Upper lobe of right lung (tissue), 1 donor: ENCODE measurements around the gene DSCAM. TPM values are rescaled to one million over a fixed set of nuclear protein-coding genes. Genes with fewer than 3 reads are reported as not detected.
A peak's percentile ranks its signal among the peaks of the same experiment; 100 is the strongest.

Experiments
- ATAC-seq: fragments of 200-7000 bp; cut with Tn5 transposase; one replicate; pipeline ENCODE4 v1.9.1; 2020; ENCODE audit warnings: mild to moderate bottlenecking, moderate library complexity
- DNase-seq: peaks from one replicate; pipeline ENCODE4 v3.0.0-alpha.2; 2020
- H3K27ac ChIP-seq: fragments of 200-600 bp; one replicate; pipeline ENCODE4 v1.8.0; 2022
- H3K27me3 ChIP-seq: fragments of 200-600 bp; one replicate; pipeline ENCODE4 v1.8.0; 2022; ENCODE audit warnings: mild to moderate bottlenecking
- H3K36me3 ChIP-seq: fragments of 200-600 bp; one replicate; pipeline ENCODE4 v1.8.0; 2022
- H3K4me1 ChIP-seq: fragments of 200-600 bp; one replicate; pipeline ENCODE4 v1.8.0; 2022
- H3K4me3 ChIP-seq: fragments of 200-600 bp; one replicate; pipeline ENCODE4 v1.8.0; 2022; ENCODE audit warnings: mild to moderate bottlenecking
- H3K9me3 ChIP-seq: fragments of 200-600 bp; one replicate; pipeline ENCODE4 v1.8.0; 2022
- intact Hi-C: fragments of 100-400 bp; cut with DNase I; formaldehyde crosslinking; loops from one replicate; pipeline ENCODE4 v1.11.0; 2022
- total RNA-seq: library from RNA; stranded (reverse); fragmentation: NEBNext Ultra II Directional; extraction: Animal tissue kit (Norgen Biotek cat#: 25700); gene quantifications from one replicate; pipeline ENCODE4 v1.2.1, GENCODE V29; 2021
- TF ChIP-seq, protein P1 (sequence below): fragments of 200-600 bp; IDR thresholded peaks from one replicate; pipeline ENCODE4 v1.8.0; 2022; ENCODE audit warnings: antibody characterized with exemption
- donor health status: DM: no; HTN: yes; CAD: no; lungs with severe emphysema.

The DSCAM gene
- total RNA-seq, 1 donor from 2014 or later, result not detected

GRCh38 chr21:40531431-40532110, 315.4 kb downstream of the DSCAM start:
- Histone ChIP-seq H3K9me3 (no peaks in the 10 kb centered on the region), H3K4me1 (no peaks in the 10 kb centered on the region), H3K36me3 (no peaks in the 10 kb centered on the region), H3K27ac (no peak overlapping the region), H3K4me3 (no peak overlapping the region), H3K27me3 (no peaks in the 10 kb centered on the region)
- ATAC-seq (no peak), DNase-seq (no peak)
- TF ChIP-seq, protein P1, sequence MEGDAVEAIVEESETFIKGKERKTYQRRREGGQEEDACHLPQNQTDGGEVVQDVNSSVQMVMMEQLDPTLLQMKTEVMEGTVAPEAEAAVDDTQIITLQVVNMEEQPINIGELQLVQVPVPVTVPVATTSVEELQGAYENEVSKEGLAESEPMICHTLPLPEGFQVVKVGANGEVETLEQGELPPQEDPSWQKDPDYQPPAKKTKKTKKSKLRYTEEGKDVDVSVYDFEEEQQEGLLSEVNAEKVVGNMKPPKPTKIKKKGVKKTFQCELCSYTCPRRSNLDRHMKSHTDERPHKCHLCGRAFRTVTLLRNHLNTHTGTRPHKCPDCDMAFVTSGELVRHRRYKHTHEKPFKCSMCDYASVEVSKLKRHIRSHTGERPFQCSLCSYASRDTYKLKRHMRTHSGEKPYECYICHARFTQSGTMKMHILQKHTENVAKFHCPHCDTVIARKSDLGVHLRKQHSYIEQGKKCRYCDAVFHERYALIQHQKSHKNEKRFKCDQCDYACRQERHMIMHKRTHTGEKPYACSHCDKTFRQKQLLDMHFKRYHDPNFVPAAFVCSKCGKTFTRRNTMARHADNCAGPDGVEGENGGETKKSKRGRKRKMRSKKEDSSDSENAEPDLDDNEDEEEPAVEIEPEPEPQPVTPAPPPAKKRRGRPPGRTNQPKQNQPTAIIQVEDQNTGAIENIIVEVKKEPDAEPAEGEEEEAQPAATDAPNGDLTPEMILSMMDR, result no peak
- intact Hi-C loops, result no loop called here

DNA sequence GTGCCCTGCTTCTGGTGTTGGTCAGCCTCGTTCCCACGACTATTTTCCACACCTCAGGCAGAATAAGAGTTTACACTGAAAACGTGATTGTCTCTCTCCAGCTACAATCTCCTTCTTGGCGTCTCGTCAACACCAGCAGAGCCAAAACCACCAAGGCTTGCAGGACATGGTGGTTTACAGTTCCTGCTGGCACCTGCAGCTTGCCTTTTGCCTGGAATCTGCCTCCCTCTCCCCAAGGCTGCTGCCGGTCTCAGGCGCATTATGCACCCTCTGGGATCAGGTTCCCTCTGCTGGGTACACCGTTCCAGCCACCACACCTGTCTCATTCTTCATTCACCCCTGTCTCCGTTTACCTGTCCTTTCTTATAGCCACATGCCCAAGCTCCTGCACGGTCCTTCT, 315.9 kb downstream of the DSCAM start:
- DNase-seq (no peak), ATAC-seq (no peak)
- intact Hi-C loops, result no loop called here
- Histone ChIP-seq H3K27ac (no peak overlapping the region), H3K9me3 (no peaks in the 10 kb centered on the region), H3K4me3 (no peak overlapping the region), H3K36me3 (no peaks in the 10 kb centered on the region), H3K4me1 (no peaks in the 10 kb centered on the region), H3K27me3 (no peaks in the 10 kb centered on the region)
- TF ChIP-seq, protein P1, result no peak

DNA sequence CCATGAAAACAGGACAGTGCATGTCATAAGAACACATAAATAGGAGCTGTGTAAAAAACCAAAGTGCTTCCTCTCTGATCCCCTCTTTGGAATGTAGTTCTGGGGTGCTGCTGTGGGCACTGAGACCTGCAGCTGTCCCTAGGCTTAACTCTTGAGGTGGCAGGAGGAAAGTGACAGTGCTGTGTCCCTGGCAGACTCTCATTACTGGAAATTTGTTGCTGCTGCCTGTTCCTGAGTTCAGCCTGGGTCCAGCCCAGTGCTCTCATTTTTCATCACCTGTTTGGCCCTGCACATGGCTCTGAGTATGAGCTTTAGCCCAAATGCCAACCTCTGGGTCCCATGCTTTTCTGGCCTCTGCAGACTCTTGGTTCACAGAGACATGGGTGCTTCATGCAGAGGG, 329.3 kb downstream of the DSCAM start:
- no peaks in the 10 kb centered on the region for H3K4me1 ChIP-seq
- no peak for ATAC-seq
- intact Hi-C loops, result no loop called here
- no peaks in the 10 kb centered on the region for H3K9me3 ChIP-seq
- H3K4me3 ChIP-seq, result no peak overlapping the region
- TF ChIP-seq, protein P1, result no peak
- no peak for DNase-seq
- H3K27me3 ChIP-seq, result no peaks in the 10 kb centered on the region
- no peak overlapping the region for H3K27ac ChIP-seq
- H3K36me3 ChIP-seq, result no peaks in the 10 kb centered on the region

DNA sequence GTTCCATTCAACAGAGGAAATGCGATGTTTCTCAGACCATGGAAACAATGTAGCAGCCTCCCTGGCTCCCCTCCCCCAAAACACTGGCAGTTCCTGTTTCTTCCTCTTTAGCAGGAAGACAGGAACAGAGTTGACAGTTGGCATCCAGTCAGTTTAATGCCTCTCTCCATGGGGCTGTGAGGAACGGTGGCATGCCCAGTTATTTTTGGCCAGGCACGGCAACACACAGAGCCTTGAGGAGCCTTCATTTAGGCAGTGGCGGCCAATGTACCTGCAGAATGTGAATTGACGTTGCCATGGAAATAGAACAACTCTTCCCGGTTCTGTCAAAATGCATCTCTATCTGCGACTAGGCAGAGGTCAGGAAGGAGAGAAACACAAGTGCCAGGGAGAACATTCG, 330.6 kb downstream of the DSCAM start:
- intact Hi-C loops, result no loop called here
- ATAC-seq, result no peak
- Histone ChIP-seq H3K9me3 (no peaks in the 10 kb centered on the region), H3K4me3 (no peak overlapping the region), H3K36me3 (no peaks in the 10 kb centered on the region), H3K4me1 (no peaks in the 10 kb centered on the region), H3K27me3 (no peaks in the 10 kb centered on the region), H3K27ac (no peak overlapping the region)
- no peak for DNase-seq
- TF ChIP-seq, protein P1, result no peak

- TF ChIP-seq, protein P1, result peak; percentile 54
- Histone ChIP-seq H3K27ac (no peak overlapping the region), H3K27me3 (no peaks in the 10 kb centered on the region), H3K9me3 (no peaks in the 10 kb centered on the region), H3K36me3 (no peaks in the 10 kb centered on the region), H3K4me3 (no peak overlapping the region), H3K4me1 (no peaks in the 10 kb centered on the region)
- ATAC-seq (no peak), DNase-seq (no peak)
- intact Hi-C loops, result no loop called here
Measured at GRCh38 chr21:40512590-40512989, 334.4 kb downstream of the DSCAM start.

DNA sequence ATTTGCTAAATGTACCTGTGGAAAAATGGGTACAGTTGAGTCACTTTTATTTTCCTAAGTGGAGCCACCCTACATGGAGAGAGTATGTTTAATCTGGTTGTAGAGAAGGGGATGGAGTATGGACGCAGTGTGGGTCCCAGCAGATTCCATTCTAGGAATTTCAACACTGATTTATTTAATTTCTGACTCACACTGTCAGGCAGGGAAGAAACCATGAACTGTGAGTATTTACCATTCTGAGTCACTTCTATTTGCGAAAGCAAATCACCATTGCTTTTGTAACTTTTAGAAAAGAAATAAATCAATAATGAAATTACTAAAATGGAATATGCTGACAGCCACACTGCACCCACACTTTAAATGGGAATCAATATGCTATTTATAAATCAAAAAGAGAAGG, 339.0 kb downstream of the DSCAM start:
- H3K27ac ChIP-seq, result no peak overlapping the region
- TF ChIP-seq, protein P1, result no peak
- H3K36me3 ChIP-seq, result no peaks in the 10 kb centered on the region
- no peak overlapping the region for H3K4me3 ChIP-seq
- H3K27me3 ChIP-seq, result no peaks in the 10 kb centered on the region
- DNase-seq, result no peak
- ATAC-seq, result peak; percentile 55
- intact Hi-C loops, result no loop called here
- no peaks in the 10 kb centered on the region for H3K4me1 ChIP-seq
- H3K9me3 ChIP-seq, result no peaks in the 10 kb centered on the region
